Measurements from ENCODE around the gene LCN10. TPM values are rescaled to one million over a fixed set of nuclear protein-coding genes. Genes with fewer than 3 reads are reported as not detected.

Gene LCN10
- total and polyA plus RNA-seq, 2 donors (not counting 3 experiments of a cell fraction or from before 2014, with no cell fraction given): not detected

- intact Hi-C loops (cut with micrococcal nuclease): no loop called here
- Histone ChIP-seq H3K4me1 (ENCODE audit: control insufficient read depth, extremely low read depth, insufficient read depth, low read length) (peaks cover 63% of the 10 kb centered on the region), H3K9me1 (replicated peaks; ENCODE audit: control insufficient read depth, extremely low read depth, insufficient read depth, low read length) (no peaks in the 10 kb centered on the region), H3K79me2 (ENCODE audit: control insufficient read depth, insufficient read depth, low read length) (peaks cover 68% of the 10 kb centered on the region), H4K20me1 (replicated peaks; ENCODE audit: control insufficient read depth, extremely low read depth, insufficient read depth, low read length) (no peaks in the 10 kb centered on the region), H3K9me3 (replicated peaks; ENCODE audit: control insufficient read depth, insufficient read depth, low read length) (no peaks in the 10 kb centered on the region), H3K27ac (ENCODE audit: insufficient read depth, low read depth, low read length) (peak overlapping the region; percentile 66), H2AFZ (ENCODE audit: low read depth, low read length) (no peak overlapping the region), H3K9ac (replicated peaks; ENCODE audit: extremely low read depth, insufficient read depth, low read length) (peak overlapping the region; percentile 27), H3K27me3 (ENCODE audit: control insufficient read depth in 2 of 2, insufficient read depth in 2 of 2, low read length in 2 of 2) (no peaks in the 10 kb centered on the region), H3K4me3 (replicated peaks in 1 of 3; ENCODE audit: insufficient read depth in 1 of 3, low read depth in 1 of 3, low read length in 3 of 3) (no peak overlapping the region), H3K4me2 (ENCODE audit: insufficient read depth, low read length) (no peak overlapping the region), H3K36me3 (ENCODE audit: control insufficient read depth in 2 of 2, extremely low read depth in 1 of 2, insufficient read depth in 2 of 2, low read length in 2 of 2) (peaks cover 12 to 33% of the 10 kb centered on the region in 2 experiments)
- peak; percentile 23 for DNase-seq (ENCODE audit: low read depth, low spot score)
- dilution Hi-C loops (cut with MboI; ENCODE audit: extremely low pct_ligation_motif_present, low sequenced_read_pairs): no loop called here
- POLR2A ChIA-PET: interaction anchor here (0.5 to 3.6 kb wide), 2 partner anchors 7 to 82 kb away, joined by 3 to 20 read pairs; no protein-coding TSS in a partner anchor
- TF ChIP-seq GATA2 (IDR thresholded peaks at IDR 0.05; ENCODE audit: insufficient read depth, insufficient read length, low read depth, low read length): no peak
- no peak for TF ChIP-seq POLR2AphosphoS5 (IDR thresholded peaks at IDR 0.05; ENCODE audit: insufficient read depth, low read depth, low read length)
- no peak for TF ChIP-seq MYC (IDR thresholded peaks at IDR 0.05; ENCODE audit: low read depth, low read length)
- TF ChIP-seq EZH2 (IDR thresholded peaks at IDR 0.05; ENCODE audit: borderline replicate concordance, low read depth, low read length, severe bottlenecking): no peak
- CTCF ChIA-PET: interaction anchor here (1.4 to 2.6 kb wide), 2 partner anchors 9 to 27 kb away, joined by 3 to 21 read pairs; no protein-coding TSS in a partner anchor
- FAIRE-seq: peak; percentile 82
- no TSS peak for BruUV-seq (replicated peaks)
Observed at GRCh38 chr9:136720251-136720897, 22.4 kb downstream of the LCN10 start.

- H2AFZ ChIP-seq (ENCODE audit: low read depth, low read length): no peak overlapping the region
- intact Hi-C loops (cut with micrococcal nuclease) (no loop called here), dilution Hi-C loops (cut with MboI; ENCODE audit: extremely low pct_ligation_motif_present, low sequenced_read_pairs) (no loop called here)
- BruUV-seq (replicated peaks): no TSS peak
- no peak for TF ChIP-seq POLR2A (IDR thresholded peaks at IDR 0.05; ENCODE audit: low read depth, low read length)
- TF ChIP-seq MYC (IDR thresholded peaks at IDR 0.05; ENCODE audit: low read depth, low read length): no peak
- no peak for TF ChIP-seq GATA2 (IDR thresholded peaks at IDR 0.05; ENCODE audit: insufficient read depth, insufficient read length, low read depth, low read length)
- no peak for TF ChIP-seq POLR2AphosphoS5 (IDR thresholded peaks at IDR 0.05; ENCODE audit: insufficient read depth, low read depth, low read length)
- TF ChIP-seq JUN (IDR thresholded peaks at IDR 0.05; ENCODE audit: borderline replicate concordance, insufficient read depth, insufficient read length, low read depth): no peak
- no peak for TF ChIP-seq FOS (IDR thresholded peaks at IDR 0.05; ENCODE audit: borderline replicate concordance, insufficient read depth, low read length)
- TF ChIP-seq CTCF (IDR thresholded peaks at IDR 0.05; ENCODE audit: extremely low read depth in 1 of 2, insufficient read depth in 1 of 2, low read depth in 1 of 2, low read length in 2 of 2): peak; percentile 8 to 20
- FAIRE-seq: peak; percentile 56
- H3K27ac ChIP-seq (ENCODE audit: insufficient read depth, low read depth, low read length): peak overlapping the region; percentile 37
- peaks cover 12 to 30% of the 10 kb centered on the region in 2 experiments for H3K36me3 ChIP-seq (ENCODE audit: control insufficient read depth in 2 of 2, extremely low read depth in 1 of 2, insufficient read depth in 2 of 2, low read length in 2 of 2)
- H3K79me2 ChIP-seq (ENCODE audit: control insufficient read depth, insufficient read depth, low read length): peaks cover 68% of the 10 kb centered on the region
- H3K9ac ChIP-seq (replicated peaks; ENCODE audit: extremely low read depth, insufficient read depth, low read length): no peak overlapping the region
- H3K4me2 ChIP-seq (ENCODE audit: insufficient read depth, low read length): no peak overlapping the region
- H4K20me1 ChIP-seq (replicated peaks; ENCODE audit: control insufficient read depth, extremely low read depth, insufficient read depth, low read length): no peaks in the 10 kb centered on the region
- no peak overlapping the region for H3K4me3 ChIP-seq (replicated peaks in 1 of 3; ENCODE audit: insufficient read depth in 1 of 3, low read depth in 1 of 3, low read length in 3 of 3)
- no peaks in the 10 kb centered on the region for H3K9me1 ChIP-seq (replicated peaks; ENCODE audit: control insufficient read depth, extremely low read depth, insufficient read depth, low read length)
- ChIA-PET CTCF (interaction anchor here (1.1 to 2.6 kb wide), 3 partner anchors 8 to 11 kb away, joined by 3 to 21 read pairs (median 4); no protein-coding TSS in a partner anchor), POLR2A (interaction anchor here (0.6 to 3.6 kb wide), 2 partner anchors 9 to 56 kb away, joined by 3 to 20 read pairs; no protein-coding TSS in a partner anchor)
- peak; percentile 56 for DNase-seq (ENCODE audit: low read depth, low spot score)
- H3K9me3 ChIP-seq (replicated peaks; ENCODE audit: control insufficient read depth, insufficient read depth, low read length): no peaks in the 10 kb centered on the region
- peaks cover 64% of the 10 kb centered on the region for H3K4me1 ChIP-seq (ENCODE audit: control insufficient read depth, extremely low read depth, insufficient read depth, low read length)
- H3K27me3 ChIP-seq (ENCODE audit: control insufficient read depth in 2 of 2, insufficient read depth in 2 of 2, low read length in 2 of 2): no peaks in the 10 kb centered on the region
Observed at GRCh38 chr9:136719195-136719880, 23.4 kb downstream of the LCN10 start.
